Suprapubic skin (tissue), 4 donors: ENCODE measurements around the gene FAM193A.

Experiments
- CTCF ChIP-seq, 2 donors: fragments of 200-600 bp in 1 of 2; fragments of 450-650 bp in 1 of 2; sonication (generic) in 1 of 2; IDR thresholded peaks; one replicate each; pipeline ENCODE4 v1.5.1; 2016 to 2019; ENCODE audit warnings: antibody characterized with exemption in 2 of 2, mild to moderate bottlenecking in 1 of 2, moderate library complexity in 1 of 2
- EP300 ChIP-seq: sonication (generic); formaldehyde crosslinking; IDR thresholded peaks from one replicate; pipeline ENCODE4 v1.6.1; 2017; ENCODE audit warnings: antibody characterized with exemption
- POLR2A ChIP-seq, 2 donors: fragments of 450-650 bp; IDR thresholded peaks; one replicate each; pipeline ENCODE4 v1.6.1; 2017; ENCODE audit warnings: antibody characterized with exemption in 2 of 2, mild to moderate bottlenecking in 2 of 2, moderate library complexity in 2 of 2
- POLR2AphosphoS5 ChIP-seq, 3 donors: sonication (generic); formaldehyde crosslinking; IDR thresholded peaks; one replicate each; pipeline ENCODE4 v1.6.1; 2017; ENCODE audit warnings: antibody characterized with exemption in 3 of 3

DNA sequence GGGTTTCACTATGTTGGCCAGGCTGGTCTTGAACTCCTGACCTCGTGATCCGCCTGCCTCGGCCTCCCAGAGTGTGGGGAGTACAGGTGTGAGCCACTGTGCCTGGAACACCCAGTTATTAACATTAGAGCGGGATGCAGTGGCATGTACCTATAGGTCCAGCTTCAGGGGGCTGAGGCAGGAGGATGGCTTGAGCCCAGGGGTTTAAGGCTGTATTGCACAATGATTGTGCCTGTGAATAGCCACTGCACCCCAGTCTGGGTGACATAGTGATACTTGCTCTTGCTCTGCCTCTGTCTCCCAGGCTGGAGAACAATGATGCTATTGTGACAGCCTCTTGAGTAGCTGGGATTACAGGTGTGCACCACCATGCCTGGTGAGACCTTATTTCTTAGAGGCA is 39.8 kb downstream of the FAM193A start:
- no peak for TF ChIP-seq POLR2AphosphoS5 (IDR thresholded peaks at IDR 0.05)
- TF ChIP-seq POLR2A (IDR thresholded peaks at IDR 0.05) = no peak
- no peak for TF ChIP-seq CTCF (IDR thresholded peaks at IDR 0.05)
- TF ChIP-seq EP300 = no peak
